HEK293 (cell line): Measurements from ENCODE around the gene TSSK3.

Experiments
- CTCF ChIA-PET: fragments of 350-600 bp; formaldehyde crosslinking; extraction: SDS; loops from one replicate; lab custom pipeline; 2021; ENCODE audit warnings: antibody characterized with exemption; lab: Yijun Ruan, JAX
- POLR2A ChIA-PET: fragments of 300-600 bp; formaldehyde crosslinking; extraction: SDS; loops from one replicate; lab custom pipeline; 2020; ENCODE audit warnings: antibody characterized with exemption, inconsistent platforms; lab: Yijun Ruan, JAX
- H3K27ac ChIP-seq: fragments of 200-500 bp; sonication (Bioruptor generic); 2 replicates; pipeline ENCODE4 v1.5.1; 2014; ENCODE audit warnings: low read depth, low read length, control low read depth, inconsistent platforms; ENCODE audit errors: extremely low read depth
- H3K36me3 ChIP-seq, 2 experiments: fragments of 200-500 bp in 1 of 2; sonication (Bioruptor generic) in 1 of 2; 1 replicate in 1 of 2; 2 replicates in 1 of 2; pipeline ENCODE4 v1.5.1; 2014 to 2017; ENCODE audit warnings: inconsistent platforms in 2 of 2, low read length in 2 of 2; ENCODE audit not compliant: control insufficient read depth in 2 of 2, insufficient read depth in 1 of 2
- H3K4me1 ChIP-seq: fragments of 200-500 bp; sonication (Bioruptor generic); 2 replicates; pipeline ENCODE4 v1.5.1; 2014; ENCODE audit warnings: mild to moderate bottlenecking, low read length, inconsistent platforms; ENCODE audit not compliant: control insufficient read depth, insufficient read depth
- H3K4me3 ChIP-seq: 2 replicates; pipeline ENCODE4 v1.5.1; 2011; ENCODE audit warnings: low read depth, mild to moderate bottlenecking, control low read depth, low read length, moderate library complexity
- H3K9me3 ChIP-seq: fragments of 200-500 bp; sonication (Bioruptor generic); 2 replicates; pipeline ENCODE4 v1.5.1; 2014; ENCODE audit warnings: low read depth, low read length, inconsistent platforms; ENCODE audit not compliant: control insufficient read depth, insufficient read depth
- PRDM10 ChIP-seq: fragments of 450-650 bp; formaldehyde crosslinking; IDR thresholded peaks from 2 replicates; pipeline ENCODE4 v1.5.1; 2016; ENCODE audit warnings: missing biosample characterization, missing genetic modification characterization
- ZNF121 ChIP-seq: fragments of 450-650 bp; formaldehyde crosslinking; IDR thresholded peaks from 2 replicates; pipeline ENCODE4 v1.5.1; 2016; ENCODE audit warnings: missing biosample characterization, missing genetic modification characterization
- ZNF311 ChIP-seq: fragments of 450-650 bp; formaldehyde crosslinking; IDR thresholded peaks from 2 replicates; pipeline ENCODE4 v1.5.1; 2017; ENCODE audit warnings: missing biosample characterization, missing genetic modification characterization, borderline replicate concordance
- ZNF335 ChIP-seq: fragments of 450-650 bp; formaldehyde crosslinking; conservative IDR thresholded peaks from 2 replicates; pipeline ENCODE4 v1.5.1; 2016; ENCODE audit warnings: missing biosample characterization, missing genetic modification characterization
- ZNF350 ChIP-seq: fragments of 450-650 bp; formaldehyde crosslinking; IDR thresholded peaks from 2 replicates; pipeline ENCODE4 v1.5.0; 2017; ENCODE audit warnings: missing biosample characterization, mild to moderate bottlenecking, missing genetic modification characterization
- ZNF473 ChIP-seq: fragments of 450-650 bp; formaldehyde crosslinking; IDR thresholded peaks from 2 replicates; pipeline ENCODE4 v1.5.1; 2017; ENCODE audit warnings: missing biosample characterization, missing genetic modification characterization
- ZNF518A ChIP-seq: fragments of 450-650 bp; formaldehyde crosslinking; conservative IDR thresholded peaks from 2 replicates; pipeline ENCODE4 v1.5.1; 2016; ENCODE audit warnings: low read depth, missing biosample characterization, missing genetic modification characterization
- ZNF624 ChIP-seq: fragments of 450-650 bp; formaldehyde crosslinking; IDR thresholded peaks from 2 replicates; pipeline ENCODE4 v1.5.1; 2017; ENCODE audit warnings: missing biosample characterization, missing genetic modification characterization
- ZSCAN4 ChIP-seq: fragments of 450-650 bp; formaldehyde crosslinking; IDR thresholded peaks from 2 replicates; pipeline ENCODE4 v1.5.1; 2017; ENCODE audit warnings: missing biosample characterization, missing genetic modification characterization
- TF ChIP-seq, protein P1 (sequence below): fragments of 450-650 bp; formaldehyde crosslinking; IDR thresholded peaks from 2 replicates; pipeline ENCODE4 v1.5.1; 2017; ENCODE audit warnings: missing biosample characterization, missing genetic modification characterization

The TSSK3 gene

DNA sequence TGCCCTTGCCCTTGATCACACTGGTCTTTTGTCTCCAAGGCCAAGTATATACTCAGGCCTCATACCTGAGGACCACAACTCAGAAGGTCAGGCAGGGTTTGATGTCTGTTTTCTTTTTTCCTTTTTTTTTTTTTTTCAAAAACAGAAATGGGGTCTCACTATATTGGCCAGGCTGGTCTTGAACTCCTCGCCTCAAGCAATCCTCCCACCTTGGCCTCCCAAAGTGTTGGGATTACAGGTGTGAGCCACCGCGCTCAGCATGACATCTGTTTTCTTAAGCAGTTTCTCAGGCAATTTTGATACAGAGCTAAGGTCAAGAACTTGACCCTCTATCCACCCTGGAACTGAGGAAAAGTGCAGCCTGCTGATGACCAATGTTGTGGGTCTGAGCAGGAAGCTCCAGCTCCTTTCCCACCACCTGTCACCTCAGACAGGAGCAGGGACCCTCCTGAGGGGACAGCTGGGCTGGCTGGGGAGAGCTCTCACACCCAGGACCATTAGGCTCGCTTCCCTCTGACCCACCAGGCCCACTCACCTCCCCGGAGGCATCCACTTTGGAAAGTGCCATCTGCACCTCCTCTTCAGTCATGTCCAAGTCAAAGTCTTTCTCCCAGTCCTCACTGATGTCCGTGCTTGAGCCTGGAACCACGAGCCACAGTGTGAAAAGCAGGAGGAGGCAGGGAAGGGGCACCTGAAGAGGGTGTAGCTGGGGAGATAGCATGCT lies 5.7 kb downstream of the TSSK3 start:
- ChIA-PET POLR2A (interaction anchor here (1.0 kb wide), 1 partner anchor 32 kb away, joined by 4 read pairs; the partner anchor contains the start of gene MARCKSL1), CTCF (interaction anchor here (0.5 to 0.6 kb wide), 3 partner anchors 51 to 153 kb away, joined by 3 to 4 read pairs (median 3); no protein-coding TSS in a partner anchor)
- peak; percentile 89 for TF ChIP-seq ZNF121 (tag by site-specific recombination)
- no peak for TF ChIP-seq ZNF624
- H3K36me3 ChIP-seq: peaks cover 12 to 92% of the 10 kb centered on the region in 2 experiments; a peak in 2 of 3 replicates
- no peaks in the 10 kb centered on the region for H3K4me1 ChIP-seq
- no peaks in the 10 kb centered on the region for H3K9me3 ChIP-seq
- H3K4me3 ChIP-seq: no peak overlapping the region
- no peak overlapping the region for H3K27ac ChIP-seq

GRCh38 chr1:32372149-32372756 lies 9.9 kb downstream of the TSSK3 start:
- no peaks in the 10 kb centered on the region for H3K4me1 ChIP-seq
- no peak overlapping the region for H3K27ac ChIP-seq
- H3K4me3 ChIP-seq: no peak overlapping the region
- TF ChIP-seq, protein P1, sequence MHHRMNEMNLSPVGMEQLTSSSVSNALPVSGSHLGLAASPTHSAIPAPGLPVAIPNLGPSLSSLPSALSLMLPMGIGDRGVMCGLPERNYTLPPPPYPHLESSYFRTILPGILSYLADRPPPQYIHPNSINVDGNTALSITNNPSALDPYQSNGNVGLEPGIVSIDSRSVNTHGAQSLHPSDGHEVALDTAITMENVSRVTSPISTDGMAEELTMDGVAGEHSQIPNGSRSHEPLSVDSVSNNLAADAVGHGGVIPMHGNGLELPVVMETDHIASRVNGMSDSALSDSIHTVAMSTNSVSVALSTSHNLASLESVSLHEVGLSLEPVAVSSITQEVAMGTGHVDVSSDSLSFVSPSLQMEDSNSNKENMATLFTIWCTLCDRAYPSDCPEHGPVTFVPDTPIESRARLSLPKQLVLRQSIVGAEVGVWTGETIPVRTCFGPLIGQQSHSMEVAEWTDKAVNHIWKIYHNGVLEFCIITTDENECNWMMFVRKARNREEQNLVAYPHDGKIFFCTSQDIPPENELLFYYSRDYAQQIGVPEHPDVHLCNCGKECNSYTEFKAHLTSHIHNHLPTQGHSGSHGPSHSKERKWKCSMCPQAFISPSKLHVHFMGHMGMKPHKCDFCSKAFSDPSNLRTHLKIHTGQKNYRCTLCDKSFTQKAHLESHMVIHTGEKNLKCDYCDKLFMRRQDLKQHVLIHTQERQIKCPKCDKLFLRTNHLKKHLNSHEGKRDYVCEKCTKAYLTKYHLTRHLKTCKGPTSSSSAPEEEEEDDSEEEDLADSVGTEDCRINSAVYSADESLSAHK (tag by site-specific recombination): 0 out of 2 replicates have a peak, but pooled peaks have one; percentile 27
- no peak for TF ChIP-seq ZNF350 (tag by site-specific recombination)
- POLR2A ChIA-PET: no interaction called here
- CTCF ChIA-PET: interaction anchor here (0.7 to 1.1 kb wide), 2 partner anchors 67 to 156 kb away, joined by 4 read pairs; no protein-coding TSS in a partner anchor
- H3K9me3 ChIP-seq: no peaks in the 10 kb centered on the region
- H3K36me3 ChIP-seq: peaks cover 23 to 94% of the 10 kb centered on the region in 2 experiments; a peak in 2 of 3 replicates

- Histone ChIP-seq H3K36me3 (peaks cover 27 to 94% of the 10 kb centered on the region in 2 experiments; a peak in 2 of 3 replicates), H3K4me3 (no peak overlapping the region), H3K27ac (no peak overlapping the region), H3K4me1 (no peaks in the 10 kb centered on the region), H3K9me3 (no peaks in the 10 kb centered on the region)
- CTCF ChIA-PET: interaction anchor here (0.5 to 0.6 kb wide), 2 partner anchors 21 to 159 kb away, joined by 3 read pairs; no protein-coding TSS in a partner anchor
- POLR2A ChIA-PET: no interaction called here
- TF ChIP-seq PRDM10 (tag by site-specific recombination): no peak
- no peak for TF ChIP-seq ZNF473 (tag by site-specific recombination)
- no peak for TF ChIP-seq ZNF311 (tag by site-specific recombination)
These were observed 11.8 kb downstream of the TSSK3 start for GRCh38 chr1:32373996-32374592.

- Histone ChIP-seq H3K4me1 (no peaks in the 10 kb centered on the region), H3K4me3 (no peak overlapping the region), H3K9me3 (no peaks in the 10 kb centered on the region), H3K36me3 (peaks cover 24 to 98% of the 10 kb centered on the region in 2 experiments; a peak in 2 of 3 replicates), H3K27ac (no peak overlapping the region)
- POLR2A ChIA-PET: interaction anchor here (0.6 to 3.0 kb wide), 4 partner anchors 18 to 215 kb away, joined by 3 to 10 read pairs (median 4); partner anchors contain the start of genes BSDC1 and MARCKSL1
- CTCF ChIA-PET: interaction anchor here (0.7 to 1.6 kb wide), 3 partner anchors 9 to 160 kb away, joined by 3 to 5 read pairs (median 3); partner anchors contain the start of gene BSDC1
- no peak for TF ChIP-seq ZNF335 (tag by site-specific recombination)
- no peak for TF ChIP-seq ZSCAN4 (tag by site-specific recombination)
- TF ChIP-seq ZNF518A: no peak
These were observed 13.9 kb downstream of the TSSK3 start for GRCh38 chr1:32376199-32376598.
